K562 (cell line): ENCODE data around the gene MYCT1. TPM values are rescaled to one million over a fixed set of nuclear protein-coding genes. Genes with fewer than 3 reads are reported as not detected.

Source experiments
- ATAC-seq: fragments of 200-7000 bp; cut with Tn5 transposase; 3 replicates; pipeline ENCODE4 v1.9.1; 2020; ENCODE audit warnings: moderate library complexity
- BruUV-seq: library from RNA; stranded (reverse); fragments of 400-500 nt; replicated peaks from 2 replicates; lab custom pipeline; 2021; lab: Mats Ljungman, UMichigan
- CTCF ChIA-PET: fragments of 300-600 bp; formaldehyde crosslinking; extraction: SDS; loops from one replicate; lab custom pipeline; 2021; ENCODE audit warnings: low intra/inter-chr PET ratio; lab: Yijun Ruan, JAX
- POLR2A ChIA-PET: fragments of 300-600, 350-650 bp; sonication (Branson Sonifier 250); formaldehyde crosslinking; extraction: SDS; loops from one replicate; lab custom pipeline; 2021; ENCODE audit warnings: antibody characterized with exemption, inconsistent platforms; lab: Yijun Ruan, JAX
- DNase-seq, 4 experiments: peaks; one replicate each; pipeline versions ENCODE4 v3.0.0 to v3.0.0-alpha.2; 2011 to 2018; ENCODE audit warnings: low spot score in 3 of 4, mixed read lengths in 3 of 4; ENCODE audit errors: extremely low read depth in 1 of 4
- FAIRE-seq: peaks from 2 replicates; lab custom pipeline; 2011; peaks lifted over from hg19 to GRCh38; lab: Jason Lieb, UNC
- H2AFZ ChIP-seq: 2 replicates; pipeline ENCODE4 v1.6.0; 2011; ENCODE audit warnings: low read depth, low read length, control low read depth, inconsistent platforms
- H3K27ac ChIP-seq: fragments of 200-600 bp; 3 replicates; pipeline ENCODE4 v1.8.0; 2011; ENCODE audit warnings: low read depth, mild to moderate bottlenecking, control low read depth, inconsistent platforms, low read length, moderate library complexity, mixed read lengths; ENCODE audit errors: extremely low read depth
- H3K27me3 ChIP-seq, 2 experiments: fragments of 300-600 bp in 1 of 2; 2 replicates in 1 of 2; 3 replicates in 1 of 2; pipeline versions ENCODE4 v1.6.0 to v1.8.0; 2011; ENCODE audit warnings: inconsistent platforms in 2 of 2, low read length in 2 of 2, mild to moderate bottlenecking in 1 of 2, mixed read lengths in 1 of 2, moderate library complexity in 1 of 2; ENCODE audit not compliant: control insufficient read depth in 2 of 2, insufficient read depth in 2 of 2
- H3K36me3 ChIP-seq: fragments of 300-600 bp; 3 replicates; pipeline ENCODE4 v1.8.0; 2011; ENCODE audit warnings: mild to moderate bottlenecking, low read length, inconsistent platforms; ENCODE audit not compliant: control insufficient read depth, insufficient read depth
- H3K4me1 ChIP-seq, 2 experiments: fragments of 200-600 bp in 1 of 2; replicated peaks in 1 of 2; 2 replicates in 1 of 2; 3 replicates in 1 of 2; pipeline versions ENCODE4 v1.5.1 to v1.8.0; 2011; ENCODE audit warnings: inconsistent platforms in 2 of 2, low read length in 2 of 2, mild to moderate bottlenecking in 1 of 2, mixed read lengths in 1 of 2, moderate library complexity in 1 of 2; ENCODE audit not compliant: control insufficient read depth in 2 of 2, insufficient read depth in 2 of 2
- H3K4me2 ChIP-seq: 2 replicates; pipeline ENCODE4 v1.6.1; 2011; ENCODE audit warnings: low read length, control low read depth, inconsistent platforms, mixed read lengths; ENCODE audit not compliant: insufficient read depth
- H3K4me3 ChIP-seq: fragments of 200-600 bp; sonication (generic), shearing (Covaris generic); 2 replicates; pipeline ENCODE4 v1.5.1; 2016; ENCODE audit warnings: control low read depth, inconsistent platforms
- H3K79me2 ChIP-seq: fragments of 200-600 bp; 3 replicates; pipeline ENCODE4 v1.8.0; 2011; ENCODE audit warnings: low read length, inconsistent platforms; ENCODE audit not compliant: control insufficient read depth, insufficient read depth
- H3K9ac ChIP-seq, 2 experiments: 2 replicates each; pipeline versions ENCODE4 v1.6.0 to v1.6.1; 2011; ENCODE audit warnings: low read depth in 2 of 2, low read length in 2 of 2, control low read depth in 1 of 2, inconsistent platforms in 1 of 2, mild to moderate bottlenecking in 1 of 2, mixed read lengths in 1 of 2; ENCODE audit not compliant: insufficient read depth in 1 of 2
- H3K9me1 ChIP-seq: one replicate; pipeline ENCODE4 v1.6.0; 2011; ENCODE audit warnings: inconsistent platforms, mild to moderate bottlenecking, low read length, moderate library complexity; ENCODE audit not compliant: control insufficient read depth, insufficient read depth
- H3K9me3 ChIP-seq: replicated peaks from 2 replicates; pipeline ENCODE4 v1.5.1; 2011; ENCODE audit warnings: low read depth, low read length, inconsistent platforms; ENCODE audit not compliant: control insufficient read depth, insufficient read depth
- H4K20me1 ChIP-seq: replicated peaks from 2 replicates; pipeline ENCODE4 v1.6.1; 2011; ENCODE audit warnings: low read length, inconsistent platforms, mixed read lengths; ENCODE audit not compliant: control insufficient read depth, insufficient read depth
- GABPA ChIP-seq: fragments of 200-800 bp; sonication (Bioruptor generic); conservative IDR thresholded peaks from 2 replicates; pipeline ENCODE4 v1.6.1; 2016; ENCODE audit warnings: low read depth, missing genetic modification characterization, missing compliant biosample characterization
- PHB ChIP-seq: fragments of 250-450 bp; sonication (Bioruptor Pico); IDR thresholded peaks from 2 replicates; pipeline ENCODE4 v1.5.0; 2021
- RAD21 ChIP-seq, 2 experiments: fragments of 250-450 bp in 1 of 2; fragments of 450-650 bp in 1 of 2; sonication (Bioruptor Pico) in 1 of 2; formaldehyde crosslinking in 1 of 2; IDR thresholded peaks in 1 of 2; conservative IDR thresholded peaks in 1 of 2; 2 replicates each; pipeline versions ENCODE4 v1.4.0 to v1.8.0; 2020 to 2022; ENCODE audit warnings: mild to moderate bottlenecking in 2 of 2, moderate library complexity in 1 of 2
- WGBS: fragments of 100-300 bp; shearing (Covaris generic); methylation state at CpG from one replicate; pipeline ENCODE4 v1.1.6; 2016; ENCODE audit warnings: low coverage, mixed read lengths; ENCODE audit not compliant: insufficient coverage; ENCODE audit errors: missing lambda C conversion rate; 5-methylcytosine and 5-hydroxymethylcytosine counted together
- in situ Hi-C: fragments of 300-500 bp; cut with MboI; formaldehyde crosslinking; loops from 4 replicates; pipeline ENCODE4 v1.15.0; 2018; ENCODE audit warnings: inconsistent platforms, mixed read lengths
- intact Hi-C: fragments of 100-400 bp; cut with micrococcal nuclease; formaldehyde crosslinking; loops from 2 replicates; pipeline ENCODE4 v1.14.2; 2022
- polyA plus RNA-seq, 8 experiments: library from polyadenylated mRNA; depleted of rRNA in 4 of 8; stranded (reverse) in 5 of 8; unstranded in 3 of 8; fragments of >200 nt; fragmentation: Nextera tagmentation in 2 of 8; fragmentation: Illumina TruSeq in 1 of 8; extraction: Ambion mirVana in 2 of 8; extraction: Trizol in 1 of 8; gene quantifications; 2 replicates each; pipeline versions ENCODE4 v1.2.1 to v1.2.3, GENCODE V29; 2011 to 2014; ENCODE audit warnings: inconsistent platforms in 1 of 8, missing spikeins in 1 of 8
- total RNA-seq, 7 experiments: library from RNA; depleted of rRNA in 6 of 7; stranded (reverse); fragments of >200 nt in 6 of 7; fragmentation: Illumina TruSeq in 2 of 7; extraction: Trizol in 2 of 7; gene quantifications; 2 replicates each; pipeline versions ENCODE4 v1.2.1 to v1.2.3, GENCODE V29; 2011 to 2021; ENCODE audit warnings: low replicate concordance in 1 of 7
- TF ChIP-seq, protein P1 (sequence below): fragments of 250-450 bp; sonication (Bioruptor Pico); IDR thresholded peaks from 2 replicates; pipeline ENCODE4 v1.8.0; 2021; ENCODE audit warnings: borderline replicate concordance, mild to moderate bottlenecking, moderate library complexity; ENCODE audit not compliant: poor library complexity, severe bottlenecking
- TF ChIP-seq, protein P2 (sequence below): sonication (generic); formaldehyde crosslinking; IDR thresholded peaks from 2 replicates; pipeline ENCODE4 v1.8.0; 2023; ENCODE audit warnings: missing genetic modification reagents, mild to moderate bottlenecking, borderline replicate concordance
- TF ChIP-seq, protein P3 (sequence below): sonication (generic); formaldehyde crosslinking; IDR thresholded peaks from 2 replicates; pipeline ENCODE4 v1.8.1; 2023; ENCODE audit warnings: mild to moderate bottlenecking, missing genetic modification reagents, moderate library complexity
- TF ChIP-seq, protein P4 (sequence below): fragments of 250-450 bp; sonication (Bioruptor Pico); IDR thresholded peaks from 2 replicates; pipeline ENCODE4 v1.6.1; 2021; ENCODE audit warnings: mild to moderate bottlenecking

The MYCT1 gene
- total and polyA plus RNA-seq, 9 of the 15 experiments (the other 6 are each of a cell fraction or from before 2014, with no cell fraction given) = 0.04 to 0.28 (median 0.08) TPM; not detected in 2

DNA sequence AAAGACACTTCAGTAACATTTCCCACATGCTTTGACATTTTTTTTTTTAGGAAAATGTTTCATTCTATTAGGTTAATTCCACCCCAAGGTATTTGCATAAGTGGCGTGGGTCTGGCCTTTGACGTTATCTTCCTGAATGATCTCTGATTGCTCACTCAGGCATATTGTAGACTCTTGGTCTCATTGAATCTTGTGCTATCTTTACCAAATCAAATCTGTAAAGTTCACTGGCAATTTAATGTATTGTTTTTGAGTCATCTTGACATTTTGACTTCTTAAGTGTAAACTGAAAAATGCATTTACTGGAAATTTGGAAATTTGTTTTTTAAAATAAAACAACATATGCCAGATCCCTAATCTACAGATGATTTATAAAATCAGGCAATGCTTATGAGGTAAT, 36.9 kb downstream of the MYCT1 start:
- no peak for ATAC-seq
- in situ Hi-C loops = no loop called here
- Histone ChIP-seq H3K79me2 (no peaks in the 10 kb centered on the region), H3K27me3 (no peaks in the 10 kb centered on the region), H3K4me1 (no peaks in the 10 kb centered on the region), H3K36me3 (no peaks in the 10 kb centered on the region), H4K20me1 (no peaks in the 10 kb centered on the region), H3K4me2 (no peak overlapping the region), H3K9ac (no peak overlapping the region), H3K9me1 (no peaks in the 10 kb centered on the region), H3K4me3 (no peak overlapping the region), H3K9me3 (no peaks in the 10 kb centered on the region), H3K27ac (no peak overlapping the region), H2AFZ (no peak overlapping the region)
- DNase-seq = no peak
- intact Hi-C loops = no loop called here
- POLR2A ChIA-PET = no interaction called here
- no TSS peak for BruUV-seq
- TF ChIP-seq PHB (no peak), RAD21 (CRISPR knock-in tag; conservative IDR thresholded peaks at IDR 0.05 in 1 of 2, IDR thresholded peaks at IDR 0.05 in 1 of 2) (no peak), GABPA (tag) (no peak)
- TF ChIP-seq, protein P1, sequence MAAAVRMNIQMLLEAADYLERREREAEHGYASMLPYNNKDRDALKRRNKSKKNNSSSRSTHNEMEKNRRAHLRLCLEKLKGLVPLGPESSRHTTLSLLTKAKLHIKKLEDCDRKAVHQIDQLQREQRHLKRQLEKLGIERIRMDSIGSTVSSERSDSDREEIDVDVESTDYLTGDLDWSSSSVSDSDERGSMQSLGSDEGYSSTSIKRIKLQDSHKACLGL (CRISPR knock-in tag) = no peak
- TF ChIP-seq, protein P2, sequence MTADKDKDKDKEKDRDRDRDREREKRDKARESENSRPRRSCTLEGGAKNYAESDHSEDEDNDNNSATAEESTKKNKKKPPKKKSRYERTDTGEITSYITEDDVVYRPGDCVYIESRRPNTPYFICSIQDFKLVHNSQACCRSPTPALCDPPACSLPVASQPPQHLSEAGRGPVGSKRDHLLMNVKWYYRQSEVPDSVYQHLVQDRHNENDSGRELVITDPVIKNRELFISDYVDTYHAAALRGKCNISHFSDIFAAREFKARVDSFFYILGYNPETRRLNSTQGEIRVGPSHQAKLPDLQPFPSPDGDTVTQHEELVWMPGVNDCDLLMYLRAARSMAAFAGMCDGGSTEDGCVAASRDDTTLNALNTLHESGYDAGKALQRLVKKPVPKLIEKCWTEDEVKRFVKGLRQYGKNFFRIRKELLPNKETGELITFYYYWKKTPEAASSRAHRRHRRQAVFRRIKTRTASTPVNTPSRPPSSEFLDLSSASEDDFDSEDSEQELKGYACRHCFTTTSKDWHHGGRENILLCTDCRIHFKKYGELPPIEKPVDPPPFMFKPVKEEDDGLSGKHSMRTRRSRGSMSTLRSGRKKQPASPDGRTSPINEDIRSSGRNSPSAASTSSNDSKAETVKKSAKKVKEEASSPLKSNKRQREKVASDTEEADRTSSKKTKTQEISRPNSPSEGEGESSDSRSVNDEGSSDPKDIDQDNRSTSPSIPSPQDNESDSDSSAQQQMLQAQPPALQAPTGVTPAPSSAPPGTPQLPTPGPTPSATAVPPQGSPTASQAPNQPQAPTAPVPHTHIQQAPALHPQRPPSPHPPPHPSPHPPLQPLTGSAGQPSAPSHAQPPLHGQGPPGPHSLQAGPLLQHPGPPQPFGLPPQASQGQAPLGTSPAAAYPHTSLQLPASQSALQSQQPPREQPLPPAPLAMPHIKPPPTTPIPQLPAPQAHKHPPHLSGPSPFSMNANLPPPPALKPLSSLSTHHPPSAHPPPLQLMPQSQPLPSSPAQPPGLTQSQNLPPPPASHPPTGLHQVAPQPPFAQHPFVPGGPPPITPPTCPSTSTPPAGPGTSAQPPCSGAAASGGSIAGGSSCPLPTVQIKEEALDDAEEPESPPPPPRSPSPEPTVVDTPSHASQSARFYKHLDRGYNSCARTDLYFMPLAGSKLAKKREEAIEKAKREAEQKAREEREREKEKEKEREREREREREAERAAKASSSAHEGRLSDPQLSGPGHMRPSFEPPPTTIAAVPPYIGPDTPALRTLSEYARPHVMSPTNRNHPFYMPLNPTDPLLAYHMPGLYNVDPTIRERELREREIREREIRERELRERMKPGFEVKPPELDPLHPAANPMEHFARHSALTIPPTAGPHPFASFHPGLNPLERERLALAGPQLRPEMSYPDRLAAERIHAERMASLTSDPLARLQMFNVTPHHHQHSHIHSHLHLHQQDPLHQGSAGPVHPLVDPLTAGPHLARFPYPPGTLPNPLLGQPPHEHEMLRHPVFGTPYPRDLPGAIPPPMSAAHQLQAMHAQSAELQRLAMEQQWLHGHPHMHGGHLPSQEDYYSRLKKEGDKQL (CRISPR knock-in tag) = no peak
- TF ChIP-seq, protein P3, sequence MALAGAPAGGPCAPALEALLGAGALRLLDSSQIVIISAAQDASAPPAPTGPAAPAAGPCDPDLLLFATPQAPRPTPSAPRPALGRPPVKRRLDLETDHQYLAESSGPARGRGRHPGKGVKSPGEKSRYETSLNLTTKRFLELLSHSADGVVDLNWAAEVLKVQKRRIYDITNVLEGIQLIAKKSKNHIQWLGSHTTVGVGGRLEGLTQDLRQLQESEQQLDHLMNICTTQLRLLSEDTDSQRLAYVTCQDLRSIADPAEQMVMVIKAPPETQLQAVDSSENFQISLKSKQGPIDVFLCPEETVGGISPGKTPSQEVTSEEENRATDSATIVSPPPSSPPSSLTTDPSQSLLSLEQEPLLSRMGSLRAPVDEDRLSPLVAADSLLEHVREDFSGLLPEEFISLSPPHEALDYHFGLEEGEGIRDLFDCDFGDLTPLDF (CRISPR knock-in tag) = no peak
- TF ChIP-seq, protein P4, sequence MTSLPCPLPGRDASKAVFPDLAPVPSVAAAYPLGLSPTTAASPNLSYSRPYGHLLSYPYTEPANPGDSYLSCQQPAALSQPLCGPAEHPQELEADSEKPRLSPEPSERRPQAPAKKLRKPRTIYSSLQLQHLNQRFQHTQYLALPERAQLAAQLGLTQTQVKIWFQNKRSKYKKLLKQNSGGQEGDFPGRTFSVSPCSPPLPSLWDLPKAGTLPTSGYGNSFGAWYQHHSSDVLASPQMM = no peak
- CTCF ChIA-PET = no interaction called here
- 0% methylated on average over 2 of the region's 2 CpGs for WGBS
- FAIRE-seq = no peak
